ENCODE results near the gene YARS1. TPM values are rescaled to one million over a fixed set of nuclear protein-coding genes. Genes with fewer than 3 reads are reported as not detected.

Gene YARS1
- total and polyA plus RNA-seq, 2 of the 13 experiments (the other 11 are each of a cell fraction or from before 2014, with no cell fraction given) = 50.1 to 113 TPM

DNA sequence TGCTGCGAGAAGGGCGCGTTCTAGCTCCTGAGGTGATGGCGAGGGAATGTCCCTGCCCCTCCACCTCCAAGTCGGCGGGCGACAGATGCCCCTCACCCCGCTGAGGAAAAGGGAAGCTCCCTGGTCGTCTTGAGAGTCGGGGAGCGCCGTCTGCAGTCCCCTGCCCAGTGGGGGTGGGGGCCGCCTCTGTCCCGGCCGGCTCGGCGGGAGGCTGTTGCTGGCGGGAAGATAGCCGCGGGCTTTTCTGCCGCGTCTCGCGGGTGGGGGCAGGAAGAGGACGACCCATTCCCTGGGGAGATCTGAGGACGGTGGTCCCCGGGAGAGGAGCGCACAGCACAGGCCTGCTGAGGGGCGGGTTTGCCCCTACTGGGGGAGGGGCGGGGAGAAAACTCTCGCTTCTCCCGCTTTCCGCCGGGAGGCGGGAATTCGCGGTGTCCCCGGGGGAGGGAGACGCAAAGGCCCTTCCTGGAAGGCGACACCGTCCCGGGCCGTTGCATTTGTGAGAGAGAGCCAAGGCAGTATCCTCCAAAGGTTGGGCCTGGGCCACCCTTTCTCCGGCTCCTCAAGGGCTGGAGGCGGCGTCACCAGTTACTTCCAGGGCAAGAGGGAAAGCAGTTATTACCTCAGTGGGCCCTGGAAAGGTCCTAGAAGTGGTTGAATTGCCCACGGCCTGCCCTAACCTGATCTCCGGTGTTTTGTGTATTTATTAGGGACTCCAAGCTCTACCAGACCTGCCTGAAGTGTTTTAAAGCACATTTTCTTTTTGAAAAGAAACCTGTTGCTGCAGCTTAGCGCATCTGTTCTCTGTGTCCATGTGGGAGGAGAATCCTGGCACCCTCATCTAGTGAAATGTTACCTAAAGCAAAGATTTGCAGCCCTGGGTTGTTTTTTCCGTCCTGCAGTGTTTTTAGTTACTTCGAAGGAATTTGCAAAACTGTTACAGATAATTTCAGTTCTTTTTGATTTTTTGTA is 943 bp upstream of the YARS1 start (continued):
- TF ChIP-seq, protein P1, sequence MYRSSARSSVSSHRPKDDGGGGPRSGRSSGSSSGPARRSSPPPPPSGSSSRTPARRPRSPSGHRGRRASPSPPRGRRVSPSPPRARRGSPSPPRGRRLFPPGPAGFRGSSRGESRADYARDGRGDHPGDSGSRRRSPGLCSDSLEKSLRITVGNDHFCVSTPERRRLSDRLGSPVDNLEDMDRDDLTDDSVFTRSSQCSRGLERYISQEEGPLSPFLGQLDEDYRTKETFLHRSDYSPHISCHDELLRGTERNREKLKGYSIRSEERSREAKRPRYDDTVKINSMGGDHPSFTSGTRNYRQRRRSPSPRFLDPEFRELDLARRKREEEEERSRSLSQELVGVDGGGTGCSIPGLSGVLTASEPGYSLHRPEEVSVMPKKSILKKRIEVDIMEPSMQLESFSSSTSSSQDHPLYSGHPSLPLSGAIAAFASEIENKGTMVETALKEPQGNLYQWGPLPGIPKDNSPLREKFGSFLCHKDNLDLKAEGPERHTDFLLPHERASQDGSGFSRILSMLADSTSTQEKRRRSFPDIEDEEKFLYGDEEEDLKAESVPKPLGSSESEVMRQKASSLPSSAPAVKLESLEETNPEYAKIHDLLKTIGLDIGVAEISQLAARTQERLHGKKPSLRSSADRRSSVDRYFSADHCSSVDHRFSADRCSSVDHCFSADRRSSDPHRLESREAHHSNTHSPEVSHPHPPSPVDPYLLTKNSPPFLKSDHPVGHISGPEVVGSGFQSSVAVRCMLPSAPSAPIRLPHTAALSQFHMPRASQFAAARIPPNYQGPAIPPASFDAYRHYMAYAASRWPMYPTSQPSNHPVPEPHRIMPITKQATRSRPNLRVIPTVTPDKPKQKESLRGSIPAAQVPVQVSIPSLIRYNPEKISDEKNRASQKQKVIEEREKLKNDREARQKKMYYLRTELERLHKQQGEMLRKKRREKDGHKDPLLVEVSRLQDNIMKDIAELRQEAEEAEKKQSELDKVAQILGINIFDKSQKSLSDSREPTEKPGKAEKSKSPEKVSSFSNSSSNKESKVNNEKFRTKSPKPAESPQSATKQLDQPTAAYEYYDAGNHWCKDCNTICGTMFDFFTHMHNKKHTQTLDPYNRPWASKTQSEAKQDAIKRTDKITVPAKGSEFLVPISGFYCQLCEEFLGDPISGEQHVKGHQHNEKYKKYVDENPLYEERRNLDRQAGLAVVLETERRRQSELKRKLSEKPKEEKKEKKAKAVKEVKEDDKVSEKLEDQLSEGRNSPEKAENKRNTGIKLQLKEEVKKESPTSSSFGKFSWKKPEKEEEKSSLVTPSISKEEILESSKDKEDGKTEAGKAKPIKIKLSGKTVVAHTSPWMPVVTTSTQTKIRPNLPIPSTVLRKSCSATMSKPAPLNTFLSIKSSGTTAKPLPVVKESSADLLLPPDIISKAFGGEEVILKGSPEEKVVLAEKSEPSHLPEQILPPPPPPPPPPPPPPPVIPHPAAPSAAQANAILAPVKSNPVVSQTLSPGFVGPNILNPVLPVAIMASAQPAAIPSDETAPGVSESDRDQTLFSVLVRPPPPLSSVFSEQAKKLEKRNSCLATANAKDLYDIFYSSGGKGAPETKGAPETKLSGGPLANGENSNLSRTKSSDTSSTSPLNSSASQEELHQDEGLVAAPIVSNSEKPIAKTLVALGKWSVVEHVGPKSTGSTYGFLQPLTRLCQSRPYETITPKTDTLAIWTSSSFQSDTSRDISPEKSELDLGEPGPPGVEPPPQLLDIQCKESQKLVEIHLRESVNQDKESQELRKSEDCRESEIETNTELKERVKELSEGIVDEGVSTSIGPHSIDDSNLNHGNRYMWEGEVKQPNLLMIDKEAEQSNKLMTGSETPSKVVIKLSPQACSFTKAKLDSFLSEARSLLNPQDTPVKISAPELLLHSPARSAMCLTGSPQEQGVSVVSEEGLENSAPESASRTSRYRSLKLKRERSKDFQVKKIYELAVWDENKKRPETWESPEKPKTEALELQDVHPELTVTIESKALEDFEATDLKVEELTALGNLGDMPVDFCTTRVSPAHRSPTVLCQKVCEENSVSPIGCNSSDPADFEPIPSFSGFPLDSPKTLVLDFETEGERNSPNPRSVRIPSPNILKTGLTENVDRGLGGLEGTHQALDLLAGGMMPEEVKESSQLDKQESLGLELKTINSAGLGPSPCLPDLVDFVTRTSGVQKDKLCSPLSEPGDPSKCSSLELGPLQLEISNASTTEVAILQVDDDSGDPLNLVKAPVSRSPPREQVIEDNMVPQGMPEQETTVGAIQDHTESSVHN (CRISPR knock-in tag; IDR thresholded peaks at IDR 0.05) = no peak
- no peak; the same call in 1 of the 2 replicates for TF ChIP-seq REPIN1 (CRISPR knock-in tag; IDR thresholded peaks at IDR 0.05; ENCODE audit: borderline replicate concordance, low read depth)
- TF ChIP-seq, protein P2, sequence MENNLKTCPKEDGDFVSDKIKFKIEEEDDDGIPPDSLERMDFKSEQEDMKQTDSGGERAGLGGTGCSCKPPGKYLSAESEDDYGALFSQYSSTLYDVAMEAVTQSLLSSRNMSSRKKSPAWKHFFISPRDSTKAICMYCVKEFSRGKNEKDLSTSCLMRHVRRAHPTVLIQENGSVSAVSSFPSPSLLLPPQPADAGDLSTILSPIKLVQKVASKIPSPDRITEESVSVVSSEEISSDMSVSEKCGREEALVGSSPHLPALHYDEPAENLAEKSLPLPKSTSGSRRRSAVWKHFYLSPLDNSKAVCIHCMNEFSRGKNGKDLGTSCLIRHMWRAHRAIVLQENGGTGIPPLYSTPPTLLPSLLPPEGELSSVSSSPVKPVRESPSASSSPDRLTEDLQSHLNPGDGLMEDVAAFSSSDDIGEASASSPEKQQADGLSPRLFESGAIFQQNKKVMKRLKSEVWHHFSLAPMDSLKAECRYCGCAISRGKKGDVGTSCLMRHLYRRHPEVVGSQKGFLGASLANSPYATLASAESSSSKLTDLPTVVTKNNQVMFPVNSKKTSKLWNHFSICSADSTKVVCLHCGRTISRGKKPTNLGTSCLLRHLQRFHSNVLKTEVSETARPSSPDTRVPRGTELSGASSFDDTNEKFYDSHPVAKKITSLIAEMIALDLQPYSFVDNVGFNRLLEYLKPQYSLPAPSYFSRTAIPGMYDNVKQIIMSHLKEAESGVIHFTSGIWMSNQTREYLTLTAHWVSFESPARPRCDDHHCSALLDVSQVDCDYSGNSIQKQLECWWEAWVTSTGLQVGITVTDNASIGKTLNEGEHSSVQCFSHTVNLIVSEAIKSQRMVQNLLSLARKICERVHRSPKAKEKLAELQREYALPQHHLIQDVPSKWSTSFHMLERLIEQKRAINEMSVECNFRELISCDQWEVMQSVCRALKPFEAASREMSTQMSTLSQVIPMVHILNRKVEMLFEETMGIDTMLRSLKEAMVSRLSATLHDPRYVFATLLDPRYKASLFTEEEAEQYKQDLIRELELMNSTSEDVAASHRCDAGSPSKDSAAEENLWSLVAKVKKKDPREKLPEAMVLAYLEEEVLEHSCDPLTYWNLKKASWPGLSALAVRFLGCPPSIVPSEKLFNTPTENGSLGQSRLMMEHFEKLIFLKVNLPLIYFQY (CRISPR knock-in tag; IDR thresholded peaks at IDR 0.05; ENCODE audit: borderline replicate concordance) = no peak
- no peak for TF ChIP-seq SCMH1 (CRISPR knock-in tag; IDR thresholded peaks at IDR 0.05; ENCODE audit: borderline replicate concordance)
- no peak for TF ChIP-seq CENPT (CRISPR knock-in tag; IDR thresholded peaks at IDR 0.05; ENCODE audit: low read depth)
- TF ChIP-seq MXI1 (IDR thresholded peaks at IDR 0.05; ENCODE audit: borderline replicate concordance, low read depth, low read length) = no peak
- TF ChIP-seq, protein P3, sequence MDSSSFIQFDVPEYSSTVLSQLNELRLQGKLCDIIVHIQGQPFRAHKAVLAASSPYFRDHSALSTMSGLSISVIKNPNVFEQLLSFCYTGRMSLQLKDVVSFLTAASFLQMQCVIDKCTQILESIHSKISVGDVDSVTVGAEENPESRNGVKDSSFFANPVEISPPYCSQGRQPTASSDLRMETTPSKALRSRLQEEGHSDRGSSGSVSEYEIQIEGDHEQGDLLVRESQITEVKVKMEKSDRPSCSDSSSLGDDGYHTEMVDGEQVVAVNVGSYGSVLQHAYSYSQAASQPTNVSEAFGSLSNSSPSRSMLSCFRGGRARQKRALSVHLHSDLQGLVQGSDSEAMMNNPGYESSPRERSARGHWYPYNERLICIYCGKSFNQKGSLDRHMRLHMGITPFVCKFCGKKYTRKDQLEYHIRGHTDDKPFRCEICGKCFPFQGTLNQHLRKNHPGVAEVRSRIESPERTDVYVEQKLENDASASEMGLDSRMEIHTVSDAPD (CRISPR knock-in tag; IDR thresholded peaks at IDR 0.05) = no peak
- TF ChIP-seq, protein P4, sequence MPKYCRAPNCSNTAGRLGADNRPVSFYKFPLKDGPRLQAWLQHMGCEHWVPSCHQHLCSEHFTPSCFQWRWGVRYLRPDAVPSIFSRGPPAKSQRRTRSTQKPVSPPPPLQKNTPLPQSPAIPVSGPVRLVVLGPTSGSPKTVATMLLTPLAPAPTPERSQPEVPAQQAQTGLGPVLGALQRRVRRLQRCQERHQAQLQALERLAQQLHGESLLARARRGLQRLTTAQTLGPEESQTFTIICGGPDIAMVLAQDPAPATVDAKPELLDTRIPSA (CRISPR knock-in tag; IDR thresholded peaks at IDR 0.05; ENCODE audit: borderline replicate concordance) = 0 out of 2 replicates have a peak, but pooled peaks have one; percentile 17
- TF ChIP-seq ZNF672 (CRISPR knock-in tag; IDR thresholded peaks at IDR 0.05) = no peak; the same call in 1 of the 2 replicates
- TF ChIP-seq HNRNPK (IDR thresholded peaks at IDR 0.05; ENCODE audit: low read depth, low read length, poor library complexity, severe bottlenecking) = no peak
- TF ChIP-seq, protein P5, sequence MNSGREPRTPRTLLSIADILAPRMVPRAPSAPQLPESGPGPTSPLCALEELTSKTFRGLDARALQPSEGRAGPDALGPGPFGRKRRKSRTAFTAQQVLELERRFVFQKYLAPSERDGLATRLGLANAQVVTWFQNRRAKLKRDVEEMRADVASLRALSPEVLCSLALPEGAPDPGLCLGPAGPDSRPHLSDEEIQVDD (CRISPR knock-in tag; IDR thresholded peaks at IDR 0.05; ENCODE audit: borderline replicate concordance) = no peak
- TF ChIP-seq KDM4B (CRISPR knock-in tag; IDR thresholded peaks at IDR 0.05) = no peak

Data from HepG2 (cell line).